Prostate gland (tissue), 2 donors: ENCODE data around the gene ALPP.

Experiments used
- POLR2A ChIP-seq: fragments of 450-650 bp; IDR thresholded peaks from one replicate; pipeline ENCODE4 v1.6.1; 2016; ENCODE audit warnings: antibody characterized with exemption, mild to moderate bottlenecking
- POLR2AphosphoS5 ChIP-seq: sonication (generic); formaldehyde crosslinking; IDR thresholded peaks from one replicate; pipeline ENCODE4 v1.6.1; 2017; ENCODE audit warnings: antibody characterized with exemption
- TF ChIP-seq, protein P1 (sequence below), 4 experiments: fragments of 200-600 bp in 2 of 4; fragments of 450-650 bp in 2 of 4; sonication (generic) in 2 of 4; IDR thresholded peaks; 1 replicate in 3 of 4; 2 replicates in 1 of 4; pipeline ENCODE4 v1.5.1; 2016 to 2019; ENCODE audit warnings: antibody characterized with exemption in 4 of 4, mild to moderate bottlenecking in 2 of 4, moderate library complexity in 2 of 4

- TF ChIP-seq POLR2A (no peak), POLR2AphosphoS5 (no peak)
- TF ChIP-seq, protein P1, sequence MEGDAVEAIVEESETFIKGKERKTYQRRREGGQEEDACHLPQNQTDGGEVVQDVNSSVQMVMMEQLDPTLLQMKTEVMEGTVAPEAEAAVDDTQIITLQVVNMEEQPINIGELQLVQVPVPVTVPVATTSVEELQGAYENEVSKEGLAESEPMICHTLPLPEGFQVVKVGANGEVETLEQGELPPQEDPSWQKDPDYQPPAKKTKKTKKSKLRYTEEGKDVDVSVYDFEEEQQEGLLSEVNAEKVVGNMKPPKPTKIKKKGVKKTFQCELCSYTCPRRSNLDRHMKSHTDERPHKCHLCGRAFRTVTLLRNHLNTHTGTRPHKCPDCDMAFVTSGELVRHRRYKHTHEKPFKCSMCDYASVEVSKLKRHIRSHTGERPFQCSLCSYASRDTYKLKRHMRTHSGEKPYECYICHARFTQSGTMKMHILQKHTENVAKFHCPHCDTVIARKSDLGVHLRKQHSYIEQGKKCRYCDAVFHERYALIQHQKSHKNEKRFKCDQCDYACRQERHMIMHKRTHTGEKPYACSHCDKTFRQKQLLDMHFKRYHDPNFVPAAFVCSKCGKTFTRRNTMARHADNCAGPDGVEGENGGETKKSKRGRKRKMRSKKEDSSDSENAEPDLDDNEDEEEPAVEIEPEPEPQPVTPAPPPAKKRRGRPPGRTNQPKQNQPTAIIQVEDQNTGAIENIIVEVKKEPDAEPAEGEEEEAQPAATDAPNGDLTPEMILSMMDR (IDR thresholded peaks at IDR 0.05), result no peak
Measured at GRCh38 chr2:232421189-232421785, 42.7 kb downstream of the ALPP start.
